ENCODE data around the gene NOXRED1.

NOXRED1 gene

DNA sequence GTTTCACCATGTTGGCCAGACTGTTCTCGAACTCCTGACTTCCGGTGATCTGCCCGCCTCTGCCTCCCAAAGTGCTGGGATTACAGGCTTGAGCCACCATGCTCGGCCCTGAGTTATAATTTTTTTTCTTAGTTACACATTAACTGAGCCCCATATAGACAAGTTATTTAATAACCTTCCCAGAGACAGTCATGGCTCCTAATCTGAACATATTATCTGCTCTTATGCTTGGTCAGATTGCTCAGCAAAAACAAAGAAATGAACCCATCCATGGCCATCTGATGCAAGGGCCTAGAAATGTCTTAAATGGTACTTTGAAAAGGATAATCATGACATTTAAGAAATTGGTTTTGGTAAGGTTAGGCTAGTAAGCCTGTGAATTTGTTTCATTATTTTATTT, 33.1 kb downstream of the NOXRED1 start:
- TF ChIP-seq POLR2AphosphoS5 (IDR thresholded peaks at IDR 0.05; ENCODE audit: low read depth, low read length) = no peak
- TF ChIP-seq, protein P1, sequence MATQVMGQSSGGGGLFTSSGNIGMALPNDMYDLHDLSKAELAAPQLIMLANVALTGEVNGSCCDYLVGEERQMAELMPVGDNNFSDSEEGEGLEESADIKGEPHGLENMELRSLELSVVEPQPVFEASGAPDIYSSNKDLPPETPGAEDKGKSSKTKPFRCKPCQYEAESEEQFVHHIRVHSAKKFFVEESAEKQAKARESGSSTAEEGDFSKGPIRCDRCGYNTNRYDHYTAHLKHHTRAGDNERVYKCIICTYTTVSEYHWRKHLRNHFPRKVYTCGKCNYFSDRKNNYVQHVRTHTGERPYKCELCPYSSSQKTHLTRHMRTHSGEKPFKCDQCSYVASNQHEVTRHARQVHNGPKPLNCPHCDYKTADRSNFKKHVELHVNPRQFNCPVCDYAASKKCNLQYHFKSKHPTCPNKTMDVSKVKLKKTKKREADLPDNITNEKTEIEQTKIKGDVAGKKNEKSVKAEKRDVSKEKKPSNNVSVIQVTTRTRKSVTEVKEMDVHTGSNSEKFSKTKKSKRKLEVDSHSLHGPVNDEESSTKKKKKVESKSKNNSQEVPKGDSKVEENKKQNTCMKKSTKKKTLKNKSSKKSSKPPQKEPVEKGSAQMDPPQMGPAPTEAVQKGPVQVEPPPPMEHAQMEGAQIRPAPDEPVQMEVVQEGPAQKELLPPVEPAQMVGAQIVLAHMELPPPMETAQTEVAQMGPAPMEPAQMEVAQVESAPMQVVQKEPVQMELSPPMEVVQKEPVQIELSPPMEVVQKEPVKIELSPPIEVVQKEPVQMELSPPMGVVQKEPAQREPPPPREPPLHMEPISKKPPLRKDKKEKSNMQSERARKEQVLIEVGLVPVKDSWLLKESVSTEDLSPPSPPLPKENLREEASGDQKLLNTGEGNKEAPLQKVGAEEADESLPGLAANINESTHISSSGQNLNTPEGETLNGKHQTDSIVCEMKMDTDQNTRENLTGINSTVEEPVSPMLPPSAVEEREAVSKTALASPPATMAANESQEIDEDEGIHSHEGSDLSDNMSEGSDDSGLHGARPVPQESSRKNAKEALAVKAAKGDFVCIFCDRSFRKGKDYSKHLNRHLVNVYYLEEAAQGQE (IDR thresholded peaks at IDR 0.05; ENCODE audit: insufficient read depth in 1 of 2, low read depth in 2 of 2, low read length in 2 of 2) = no peak
- no peak for TF ChIP-seq TAF1 (IDR thresholded peaks at IDR 0.05; ENCODE audit: borderline replicate concordance, insufficient read depth, low read length)
- TF ChIP-seq FOXP2 (optimal IDR thresholded peaks at IDR 0.05; ENCODE audit: borderline replicate concordance, extremely low read depth, extremely low read length, insufficient read depth) = no peak

DNA sequence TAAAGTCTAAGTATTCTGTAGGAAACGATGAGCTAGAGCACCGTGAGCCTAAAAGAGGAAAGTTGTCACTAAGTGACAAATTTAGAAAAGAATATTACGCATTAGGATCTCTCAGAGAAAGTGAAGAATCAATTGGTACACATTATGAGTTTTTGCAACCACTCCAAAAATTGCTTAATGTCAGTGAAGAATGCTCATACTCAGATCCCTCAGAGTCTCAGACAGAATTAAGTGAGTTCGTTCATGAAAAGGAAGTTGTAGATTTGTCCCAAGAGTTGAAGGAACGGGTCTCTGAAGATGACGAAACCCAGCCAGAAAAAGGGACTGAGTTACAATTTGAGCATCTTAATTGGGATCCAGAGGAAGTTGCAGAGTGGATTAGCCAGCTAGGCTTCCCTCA, 44.6 kb downstream of the NOXRED1 start:
- TF ChIP-seq SIN3A (IDR thresholded peaks at IDR 0.05; ENCODE audit: borderline replicate concordance, insufficient read depth, low read length) (no peak), POLR2AphosphoS5 (IDR thresholded peaks at IDR 0.05; ENCODE audit: low read depth, low read length) (no peak), FOXP2 (optimal IDR thresholded peaks at IDR 0.05; ENCODE audit: borderline replicate concordance, extremely low read depth, extremely low read length, insufficient read depth) (no peak), TAF1 (IDR thresholded peaks at IDR 0.05; ENCODE audit: borderline replicate concordance, insufficient read depth, low read length) (no peak)
- TF ChIP-seq, protein P1 (IDR thresholded peaks at IDR 0.05; ENCODE audit: insufficient read depth in 1 of 2, low read depth in 2 of 2, low read length in 2 of 2) = no peak

DNA sequence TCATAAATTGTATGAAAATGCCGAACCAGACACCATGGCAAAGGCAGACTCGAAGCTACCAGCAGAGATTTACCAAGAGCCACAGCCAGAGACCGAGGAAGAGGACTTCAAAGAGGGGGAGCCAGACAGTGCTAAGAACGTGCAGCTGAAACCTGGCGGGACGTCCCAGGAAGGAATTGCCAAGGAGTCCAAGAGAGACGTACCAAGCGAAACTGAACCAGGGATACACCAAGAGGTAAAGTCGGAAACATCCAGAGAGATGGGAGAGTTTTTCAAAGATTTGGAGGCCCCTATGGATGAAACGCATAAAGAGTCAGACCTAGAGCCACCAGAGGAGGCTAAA, 45.9 kb downstream of the NOXRED1 start:
- TF ChIP-seq SIN3A (IDR thresholded peaks at IDR 0.05; ENCODE audit: borderline replicate concordance, insufficient read depth, low read length) (no peak), POLR2AphosphoS5 (IDR thresholded peaks at IDR 0.05; ENCODE audit: low read depth, low read length) (no peak), TAF1 (IDR thresholded peaks at IDR 0.05; ENCODE audit: borderline replicate concordance, insufficient read depth, low read length) (no peak), FOXP2 (optimal IDR thresholded peaks at IDR 0.05; ENCODE audit: borderline replicate concordance, extremely low read depth, extremely low read length, insufficient read depth) (no peak)
- TF ChIP-seq, protein P1 (IDR thresholded peaks at IDR 0.05; ENCODE audit: insufficient read depth in 1 of 2, low read depth in 2 of 2, low read length in 2 of 2) = no peak

DNA sequence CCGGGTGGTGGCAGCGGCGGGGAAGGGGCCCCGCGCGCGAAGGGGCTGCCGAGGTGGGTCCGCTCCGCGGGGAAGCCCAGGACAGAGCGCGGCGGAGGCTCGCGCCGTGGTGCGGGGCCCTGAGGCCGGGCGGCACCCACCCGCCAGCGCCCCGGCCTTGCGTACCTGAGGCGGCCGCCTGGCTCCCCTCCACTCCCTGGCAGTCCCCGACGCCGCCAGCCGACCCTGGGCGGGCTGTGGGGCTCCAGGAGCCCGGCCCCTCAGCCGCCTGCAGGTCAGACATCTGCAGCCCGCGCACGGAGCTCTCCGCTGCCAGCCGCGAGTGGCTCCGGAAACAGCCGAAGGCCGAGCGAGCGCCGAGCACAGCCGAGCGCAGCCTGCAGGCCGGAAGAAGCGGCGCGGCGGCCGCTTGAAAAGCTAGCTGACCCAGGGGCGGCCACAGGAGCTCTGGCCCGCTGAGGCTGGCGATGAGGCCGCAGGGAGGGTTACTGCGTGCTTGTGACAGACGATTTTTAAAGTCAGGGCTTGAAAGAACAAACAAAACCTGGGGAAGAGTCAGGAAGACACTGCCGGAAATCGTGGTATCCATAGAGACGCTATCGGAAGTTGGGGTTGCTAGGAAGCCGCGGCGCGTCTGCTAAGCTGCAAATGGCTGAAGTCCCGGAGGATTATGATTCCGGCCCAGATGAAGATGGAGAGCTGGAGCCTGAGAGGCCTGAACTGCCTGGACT, 46.4 kb downstream of the NOXRED1 start, which contains the start of the genes SAMD15 and TMED8:
TSS of gene SAMD15 (plus strand) at position 609 of the 731 bp plus-strand sequence. CDS start at position 649, 40 bp downstream.
TSS of gene TMED8 (minus strand) at position 324 of the 731 bp plus-strand sequence. CDS start at position 283, 41 bp downstream.
- peak; percentile 36 for TF ChIP-seq FOXP2 (optimal IDR thresholded peaks at IDR 0.05; ENCODE audit: borderline replicate concordance, extremely low read depth, extremely low read length, insufficient read depth)
- peak; percentile 75 for TF ChIP-seq POLR2AphosphoS5 (IDR thresholded peaks at IDR 0.05; ENCODE audit: low read depth, low read length)
- TF ChIP-seq SIN3A (IDR thresholded peaks at IDR 0.05; ENCODE audit: borderline replicate concordance, insufficient read depth, low read length) = no peak
- TF ChIP-seq TAF1 (IDR thresholded peaks at IDR 0.05; ENCODE audit: borderline replicate concordance, insufficient read depth, low read length) = no peak
- TF ChIP-seq, protein P1 (IDR thresholded peaks at IDR 0.05; ENCODE audit: insufficient read depth in 1 of 2, low read depth in 2 of 2, low read length in 2 of 2) = no peak
